Activated gamma-delta T cell (primary cell): Measurements from ENCODE around the gene MRPS2.

ENCODE experiments used
- DNase-seq: peaks from one replicate; lab custom pipeline; 2025; lab: John Stamatoyannopoulos, UW

The MRPS2 gene

GRCh38 chr9:135480071-135480939 lies 20.2 kb upstream of the MRPS2 start:
- no peak for DNase-seq

GRCh38 chr9:135480940-135481310 lies 19.6 kb upstream of the MRPS2 start:
- no peak for DNase-seq

- DNase-seq = no peak
Observed at GRCh38 chr9:135482015-135482754, 18.3 kb upstream of the MRPS2 start.

- no peak for DNase-seq
Observed at GRCh38 chr9:135484460-135485277, 15.8 kb upstream of the MRPS2 start.

- DNase-seq = no peak
Observed at GRCh38 chr9:135485385-135485784, 15.1 kb upstream of the MRPS2 start.

- DNase-seq = no peak
Observed at GRCh38 chr9:135485832-135486231, 14.7 kb upstream of the MRPS2 start.

GRCh38 chr9:135486267-135487065 lies 14.0 kb upstream of the MRPS2 start:
- DNase-seq = no peak

GRCh38 chr9:135487281-135488012 lies 13.0 kb upstream of the MRPS2 start:
- DNase-seq = no peak

- no peak for DNase-seq
Observed at GRCh38 chr9:135488013-135488330, 12.5 kb upstream of the MRPS2 start.

- no peak for DNase-seq
Observed at GRCh38 chr9:135488527-135488926, 12.0 kb upstream of the MRPS2 start.

GRCh38 chr9:135489188-135489906 lies 11.1 kb upstream of the MRPS2 start:
- no peak for DNase-seq

- no peak for DNase-seq
Observed at GRCh38 chr9:135490166-135490870, 10.2 kb upstream of the MRPS2 start.

GRCh38 chr9:135490980-135491464 lies 9.5 kb upstream of the MRPS2 start:
- no peak for DNase-seq

GRCh38 chr9:135491764-135492163 lies 8.7 kb upstream of the MRPS2 start:
- no peak for DNase-seq

GRCh38 chr9:135492886-135493669 lies 7.4 kb upstream of the MRPS2 start:
- DNase-seq = no peak

- no peak for DNase-seq
Observed at GRCh38 chr9:135494791-135495559, 5.5 kb upstream of the MRPS2 start.

GRCh38 chr9:135498381-135499126 lies 1.9 kb upstream of the MRPS2 start:
- DNase-seq = no peak
